Measurements from ENCODE around the gene PPP2R2D.
"Not testable (repeated sequence)": the region's sequence is repeated elsewhere in the genome, so short reads cannot be mapped to it uniquely, and the experiment has no call there.

PPP2R2D gene

GRCh38 chr10:131947631-131948347, 47.0 kb downstream of the PPP2R2D start:
- DNase-seq: no peak

GRCh38 chr10:131948501-131948900, 47.7 kb downstream of the PPP2R2D start:
- DNase-seq: no peak

- no peak for DNase-seq
Measured at GRCh38 chr10:131949041-131949862, 48.4 kb downstream of the PPP2R2D start.

- not testable (repeated sequence) for DNase-seq
Measured at GRCh38 chr10:131949908-131950307, 49.1 kb downstream of the PPP2R2D start.

GRCh38 chr10:131954356-131954965, 53.7 kb downstream of the PPP2R2D start:
- no peak for DNase-seq

DNA sequence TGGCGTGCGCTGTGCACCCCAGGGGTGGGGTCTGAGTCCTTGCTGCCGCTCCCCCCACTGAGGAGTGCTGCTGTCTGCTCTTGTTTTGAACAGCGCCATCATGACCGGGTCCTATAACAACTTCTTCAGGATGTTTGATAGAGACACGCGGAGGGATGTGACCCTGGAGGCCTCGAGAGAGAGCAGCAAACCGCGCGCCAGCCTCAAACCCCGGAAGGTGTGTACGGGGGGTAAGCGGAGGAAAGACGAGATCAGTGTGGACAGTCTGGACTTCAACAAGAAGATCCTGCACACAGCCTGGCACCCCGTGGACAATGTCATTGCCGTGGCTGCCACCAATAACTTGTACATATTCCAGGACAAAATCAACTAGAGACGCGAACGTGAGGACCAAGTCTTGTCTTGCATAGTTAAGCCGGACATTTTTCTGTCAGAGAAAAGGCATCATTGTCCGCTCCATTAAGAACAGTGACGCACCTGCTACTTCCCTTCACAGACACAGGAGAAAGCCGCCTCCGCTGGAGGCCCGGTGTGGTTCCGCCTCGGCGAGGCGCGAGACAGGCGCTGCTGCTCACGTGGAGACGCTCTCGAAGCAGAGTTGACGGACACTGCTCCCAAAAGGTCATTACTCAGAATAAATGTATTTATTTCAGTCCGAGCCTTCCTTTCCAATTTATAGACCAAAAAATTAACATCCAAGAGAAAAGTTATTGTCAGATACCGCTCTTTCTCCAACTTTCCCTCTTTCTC, 55.0 kb downstream of the PPP2R2D start:
- no peak for DNase-seq

DNA sequence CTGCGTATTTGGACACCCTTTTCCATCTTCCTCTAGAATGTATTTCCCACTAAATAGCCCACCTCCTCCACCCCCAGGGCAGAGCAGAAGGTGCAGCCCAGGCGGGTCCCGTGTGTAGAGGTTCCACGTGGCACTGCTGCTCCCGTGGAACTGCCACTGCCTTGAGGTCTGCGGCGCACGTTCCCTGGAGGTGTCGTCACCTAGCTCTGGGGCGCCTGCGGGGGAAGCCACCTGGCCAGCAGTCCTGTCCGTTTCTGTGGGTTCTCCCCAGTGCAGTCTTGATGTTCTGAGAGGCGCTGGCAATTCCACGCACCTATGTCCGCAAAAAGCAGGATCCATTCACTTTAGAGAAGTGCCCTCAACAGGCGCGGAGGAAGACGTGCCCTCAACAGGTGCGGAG, 59.0 kb downstream of the PPP2R2D start:
- DNase-seq: no peak

- no peak for DNase-seq
Measured at GRCh38 chr10:131960631-131961046, 59.8 kb downstream of the PPP2R2D start.

DNA sequence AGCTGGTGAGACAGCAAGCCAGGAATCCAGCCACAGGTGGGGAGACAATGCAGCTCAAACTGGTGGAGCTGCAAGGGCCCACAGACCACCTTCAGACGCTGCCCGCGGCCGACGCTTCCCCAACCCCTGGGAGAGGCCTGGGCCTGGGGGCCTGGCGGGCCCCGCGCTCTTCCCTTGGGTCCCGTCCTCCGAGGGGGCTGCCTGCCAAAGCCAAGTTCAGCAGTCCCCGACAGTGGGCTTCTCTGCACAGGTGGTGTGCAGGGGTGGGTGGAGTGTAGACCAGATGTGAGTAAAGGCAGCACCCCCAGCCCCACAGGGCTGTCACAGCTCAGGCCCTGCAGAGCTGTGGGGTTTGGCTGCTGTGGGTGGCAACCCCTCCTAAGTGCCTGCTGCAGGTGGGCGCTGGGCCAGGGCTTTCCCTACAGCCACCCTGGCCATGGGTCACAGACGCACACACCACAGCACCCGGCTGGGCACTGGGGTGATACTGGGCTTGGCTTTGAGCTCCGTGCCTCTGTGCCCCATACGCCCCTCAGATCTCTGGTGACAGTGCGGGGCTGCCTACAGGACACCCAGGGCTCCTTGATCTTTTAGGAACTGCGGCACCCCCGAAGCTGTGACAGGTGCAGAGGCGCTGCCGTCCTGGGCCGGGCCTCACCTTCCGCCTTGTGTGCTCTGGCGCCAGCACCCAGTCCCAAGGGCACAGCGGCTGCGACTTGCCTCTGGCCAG, 60.4 kb downstream of the PPP2R2D start:
- DNase-seq: no peak

DNA sequence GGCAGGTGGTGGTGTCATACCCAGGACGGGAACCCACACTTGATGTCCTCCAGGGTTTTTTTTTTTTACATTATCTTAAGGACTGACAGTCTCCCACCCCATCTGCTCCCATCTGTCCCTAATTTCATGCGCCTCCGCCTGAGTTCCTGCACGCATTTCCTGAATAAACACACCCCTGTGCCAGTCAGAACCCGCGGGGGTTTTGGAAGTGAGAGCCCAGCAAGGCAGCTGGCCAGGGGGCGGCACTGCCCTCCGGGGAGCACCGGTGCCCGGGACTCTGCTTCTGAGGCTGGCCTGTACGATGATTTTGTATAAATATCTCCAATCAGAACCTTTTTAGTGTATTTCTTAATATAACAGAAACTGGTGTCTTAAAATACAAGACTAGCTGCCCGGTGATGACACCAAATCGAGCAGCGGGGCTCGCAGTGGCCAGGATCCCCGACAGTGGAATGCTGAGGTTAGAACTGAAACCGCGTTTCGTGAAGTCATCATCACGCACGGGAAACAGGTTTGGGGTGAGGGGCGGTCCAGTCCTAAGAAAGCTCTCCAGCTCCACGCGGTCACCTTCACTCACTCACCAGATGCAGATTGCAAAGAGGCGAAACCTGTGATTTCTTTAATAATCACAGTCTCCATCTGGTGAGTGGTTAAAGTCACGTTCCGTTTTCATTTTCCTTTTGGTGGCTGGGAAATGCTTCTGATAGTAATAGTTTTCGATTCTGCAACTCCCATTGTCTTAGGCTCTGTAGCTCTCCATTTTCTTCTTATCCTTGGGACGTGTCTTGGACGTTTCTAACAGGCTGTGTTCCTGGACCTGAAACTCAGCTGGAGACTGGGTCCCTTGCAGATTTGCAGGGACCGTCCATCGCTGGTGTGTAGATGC, 61.2 kb downstream of the PPP2R2D start:
- DNase-seq: peak in 2 of 51 donors; percentile 28 to 42

GRCh38 chr10:131963350-131963749, 62.5 kb downstream of the PPP2R2D start:
- no peak for DNase-seq

DNA sequence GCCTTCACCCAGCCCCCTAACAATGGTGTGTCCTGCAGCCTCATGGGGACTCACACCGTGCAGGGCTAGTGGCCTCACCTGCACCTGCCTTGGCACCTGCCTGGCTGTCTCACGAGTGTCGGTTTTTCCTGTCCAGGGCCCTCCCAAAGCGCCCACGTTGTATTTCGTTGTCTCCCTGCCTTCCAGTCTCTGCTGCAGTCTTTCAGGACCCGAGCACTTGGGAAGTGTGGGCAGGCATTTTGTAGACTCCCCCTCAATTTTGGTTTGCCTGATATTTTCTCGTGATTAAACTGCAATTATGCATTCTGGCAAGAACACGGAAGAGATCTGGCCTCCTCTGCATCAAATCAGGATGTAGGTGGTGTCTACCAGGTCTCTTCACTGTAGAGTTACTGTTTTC, 63.0 kb downstream of the PPP2R2D start:
- peak in 1 of 51 donors; percentile 24 for DNase-seq

- no peak for DNase-seq
Measured at GRCh38 chr10:131964298-131964697, 63.5 kb downstream of the PPP2R2D start.

DNA sequence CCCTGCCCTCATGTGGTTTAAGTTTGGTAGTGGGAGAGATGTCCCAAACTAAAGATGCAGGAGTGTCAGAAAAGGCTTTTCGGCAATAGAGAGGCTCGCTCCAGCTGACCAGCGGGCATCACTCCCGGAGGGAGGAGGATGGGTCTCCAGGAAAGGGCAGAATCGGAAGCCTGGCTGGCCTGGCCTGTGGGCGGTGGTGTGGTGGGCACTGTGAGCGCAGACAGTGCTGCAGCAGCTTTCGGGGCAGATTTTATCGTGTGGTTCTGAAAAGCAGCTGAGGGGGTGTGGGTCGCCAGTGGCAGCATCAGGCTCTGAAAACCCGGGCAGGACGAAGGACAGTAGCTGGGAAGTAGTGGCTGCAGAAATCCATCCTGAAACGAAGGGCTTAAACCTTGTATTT, 68.1 kb downstream of the PPP2R2D start:
- DNase-seq: no peak

- DNase-seq: no peak
Measured at GRCh38 chr10:131970946-131971345, 70.1 kb downstream of the PPP2R2D start.

DNA sequence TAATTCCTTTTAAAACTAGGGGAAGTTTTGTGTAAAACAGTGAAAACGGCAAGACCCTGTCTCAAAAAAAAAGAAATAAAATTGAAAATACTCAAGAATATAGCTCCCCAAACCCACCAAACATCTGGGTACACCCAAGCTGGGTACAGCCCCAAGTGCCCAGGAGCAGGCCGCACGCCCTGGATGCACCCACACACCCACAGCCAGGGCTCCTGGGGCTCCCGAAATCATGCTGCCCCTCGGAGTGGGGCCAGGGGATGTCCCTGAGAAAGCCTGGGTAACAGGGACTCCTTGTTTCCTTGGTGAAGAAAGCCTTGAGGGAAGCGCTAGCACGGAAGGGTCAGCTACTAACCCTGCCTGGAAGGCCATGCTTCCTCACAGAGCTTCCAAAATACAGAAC, 70.8 kb downstream of the PPP2R2D start:
- no peak for DNase-seq

DNA sequence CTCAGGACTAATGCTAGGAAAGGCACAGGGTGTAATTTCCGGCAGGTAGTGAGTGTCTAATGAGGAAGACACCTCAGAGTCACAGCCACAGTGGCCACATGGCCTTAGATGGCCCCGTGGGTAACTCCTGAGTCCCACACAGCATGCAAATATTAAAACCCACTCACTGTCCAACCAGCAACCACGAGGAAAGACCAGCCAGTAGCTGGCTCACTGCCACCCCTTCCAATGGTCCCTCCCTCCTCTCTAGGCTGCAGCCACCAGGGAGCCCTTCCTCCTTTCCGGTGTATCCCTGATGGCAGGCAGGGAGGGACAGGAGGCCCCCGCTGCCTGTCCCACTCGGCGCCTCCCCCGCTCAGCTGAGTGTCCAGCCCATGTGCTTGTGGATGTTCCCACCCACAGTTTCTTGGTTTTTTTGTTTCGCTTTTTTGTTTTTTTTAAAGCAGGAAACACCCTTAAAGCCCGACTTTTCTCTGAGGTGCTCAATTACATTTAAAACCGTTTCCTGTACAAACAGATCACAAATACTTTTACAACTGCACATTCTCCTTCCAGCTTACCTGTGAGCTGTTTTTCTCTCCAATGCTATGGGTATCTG, 71.8 kb downstream of the PPP2R2D start:
- peak in 20 of 51 donors; percentile 12 to 59 (median 34) for DNase-seq

- no peak for DNase-seq
Measured at GRCh38 chr10:131973160-131973951, 72.5 kb downstream of the PPP2R2D start.
